ENCODE data around the gene SCGN.

SCGN gene

DNA sequence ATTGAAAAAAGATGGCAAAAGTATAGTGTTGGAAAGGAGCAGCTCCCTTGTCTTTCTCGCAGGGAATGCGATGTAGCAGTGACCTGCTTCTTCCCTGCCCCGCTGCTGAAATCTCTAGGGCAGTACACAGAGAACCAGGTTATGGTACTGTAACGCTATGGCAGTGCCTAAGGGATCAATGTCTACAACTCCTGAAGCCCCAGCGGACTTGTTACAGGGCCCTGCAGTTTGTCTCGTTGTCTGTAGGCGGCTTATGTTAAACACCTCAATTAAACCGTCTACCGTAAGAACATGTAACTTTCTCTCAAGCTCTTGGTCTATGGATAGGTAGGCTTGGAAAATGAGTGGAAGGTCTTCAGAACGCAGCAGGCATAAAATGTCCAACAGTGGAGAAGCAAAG, 57.7 kb downstream of the SCGN start:
- no peak overlapping the region for H3K27ac Mint-ChIP-seq

DNA sequence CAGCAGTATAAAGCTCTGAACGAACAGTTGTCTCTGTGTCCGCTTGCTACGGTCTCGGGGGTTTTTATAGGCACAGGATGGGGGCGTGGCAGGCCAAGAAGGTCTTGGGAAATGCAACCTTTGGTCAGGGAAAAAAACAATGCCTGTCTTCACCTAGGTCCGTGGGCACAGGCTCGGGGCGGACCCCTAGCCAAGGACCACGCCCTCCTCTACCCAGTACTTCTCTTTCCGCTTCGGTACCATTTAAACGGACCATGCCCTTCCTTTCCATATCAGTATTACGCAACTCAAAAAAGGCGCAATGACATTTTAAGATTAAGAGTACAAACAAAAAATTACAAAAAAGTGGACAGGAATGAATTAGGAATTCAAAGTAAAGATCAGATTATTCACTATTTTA, 58.3 kb downstream of the SCGN start:
- Mint-ChIP-seq H3K4me1 (no peaks in the 10 kb centered on the region), H3K4me3 (no peak overlapping the region), H3K27me3 (ENCODE audit: low read depth, poor library complexity) (peaks cover 16% of the 10 kb centered on the region), H3K36me3 (ENCODE audit: low read depth) (no peaks in the 10 kb centered on the region), H3K9me3 (no peaks in the 10 kb centered on the region), H3K27ac (no peak overlapping the region)
- TF ChIP-seq, protein P1, sequence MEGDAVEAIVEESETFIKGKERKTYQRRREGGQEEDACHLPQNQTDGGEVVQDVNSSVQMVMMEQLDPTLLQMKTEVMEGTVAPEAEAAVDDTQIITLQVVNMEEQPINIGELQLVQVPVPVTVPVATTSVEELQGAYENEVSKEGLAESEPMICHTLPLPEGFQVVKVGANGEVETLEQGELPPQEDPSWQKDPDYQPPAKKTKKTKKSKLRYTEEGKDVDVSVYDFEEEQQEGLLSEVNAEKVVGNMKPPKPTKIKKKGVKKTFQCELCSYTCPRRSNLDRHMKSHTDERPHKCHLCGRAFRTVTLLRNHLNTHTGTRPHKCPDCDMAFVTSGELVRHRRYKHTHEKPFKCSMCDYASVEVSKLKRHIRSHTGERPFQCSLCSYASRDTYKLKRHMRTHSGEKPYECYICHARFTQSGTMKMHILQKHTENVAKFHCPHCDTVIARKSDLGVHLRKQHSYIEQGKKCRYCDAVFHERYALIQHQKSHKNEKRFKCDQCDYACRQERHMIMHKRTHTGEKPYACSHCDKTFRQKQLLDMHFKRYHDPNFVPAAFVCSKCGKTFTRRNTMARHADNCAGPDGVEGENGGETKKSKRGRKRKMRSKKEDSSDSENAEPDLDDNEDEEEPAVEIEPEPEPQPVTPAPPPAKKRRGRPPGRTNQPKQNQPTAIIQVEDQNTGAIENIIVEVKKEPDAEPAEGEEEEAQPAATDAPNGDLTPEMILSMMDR (IDR thresholded peaks at IDR 0.05), result no peak
- DNase-seq, result no peak

More for the DNA sequence above, 57.7 kb downstream of the SCGN start:
- H3K4me1 Mint-ChIP-seq, result no peaks in the 10 kb centered on the region
- TF ChIP-seq, protein P1 (IDR thresholded peaks at IDR 0.05), result no peak
- no peak for DNase-seq
- no peaks in the 10 kb centered on the region for H3K9me3 Mint-ChIP-seq
- no peak overlapping the region for H3K4me3 Mint-ChIP-seq
- peaks cover 16% of the 10 kb centered on the region for H3K27me3 Mint-ChIP-seq (ENCODE audit: low read depth, poor library complexity)
- H3K36me3 Mint-ChIP-seq (ENCODE audit: low read depth), result no peaks in the 10 kb centered on the region

DNA sequence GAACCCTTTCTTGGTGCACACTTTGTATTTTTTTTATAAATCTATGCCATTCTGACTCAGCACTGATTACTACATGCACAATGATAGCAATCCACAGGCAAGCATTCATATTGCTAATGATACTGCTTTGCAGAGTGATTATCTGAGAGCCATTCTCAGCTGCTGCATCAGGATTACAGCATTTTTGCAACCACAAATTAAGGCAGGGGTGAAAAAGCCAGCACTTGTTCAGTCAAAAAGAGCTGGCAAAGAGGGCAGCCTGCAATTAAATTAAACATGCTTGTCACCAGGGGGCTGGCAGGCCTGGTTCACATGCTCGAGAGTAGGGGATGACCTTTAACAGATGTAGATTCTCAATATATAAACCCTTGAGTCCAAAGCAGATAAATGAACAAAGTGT, 61.8 kb downstream of the SCGN start:
- Mint-ChIP-seq H3K27ac (no peak overlapping the region), H3K9me3 (no peaks in the 10 kb centered on the region), H3K4me3 (no peak overlapping the region), H3K36me3 (ENCODE audit: low read depth) (no peaks in the 10 kb centered on the region), H3K27me3 (ENCODE audit: low read depth, poor library complexity) (peaks cover 9% of the 10 kb centered on the region), H3K4me1 (no peaks in the 10 kb centered on the region)
- DNase-seq, result no peak
- TF ChIP-seq, protein P1 (IDR thresholded peaks at IDR 0.05), result no peak

DNA sequence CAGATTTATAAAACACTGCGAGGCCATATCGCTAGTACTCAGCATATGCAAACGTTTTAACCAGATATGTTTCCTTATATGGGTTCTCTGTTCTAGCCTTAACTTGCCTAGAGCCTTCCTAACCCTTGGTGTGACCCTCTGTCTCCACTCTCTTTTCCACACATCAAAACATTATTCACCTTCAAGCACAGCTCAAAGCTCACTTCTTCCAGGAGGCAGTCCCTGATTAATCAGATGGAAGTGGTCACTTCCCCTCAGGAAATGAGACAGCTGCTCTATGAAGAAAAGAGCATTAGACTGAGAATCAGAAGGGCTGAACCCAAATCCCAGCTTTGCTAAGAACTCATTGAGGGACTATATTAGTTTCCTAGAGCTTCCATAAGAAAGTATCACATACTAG, 62.8 kb downstream of the SCGN start:
- DNase-seq, result no peak
- Mint-ChIP-seq H3K4me3 (no peak overlapping the region), H3K27ac (no peak overlapping the region), H3K27me3 (ENCODE audit: low read depth, poor library complexity) (peaks cover 13% of the 10 kb centered on the region), H3K4me1 (no peaks in the 10 kb centered on the region), H3K9me3 (no peaks in the 10 kb centered on the region), H3K36me3 (ENCODE audit: low read depth) (no peaks in the 10 kb centered on the region)
- TF ChIP-seq, protein P1 (IDR thresholded peaks at IDR 0.05), result no peak

DNA sequence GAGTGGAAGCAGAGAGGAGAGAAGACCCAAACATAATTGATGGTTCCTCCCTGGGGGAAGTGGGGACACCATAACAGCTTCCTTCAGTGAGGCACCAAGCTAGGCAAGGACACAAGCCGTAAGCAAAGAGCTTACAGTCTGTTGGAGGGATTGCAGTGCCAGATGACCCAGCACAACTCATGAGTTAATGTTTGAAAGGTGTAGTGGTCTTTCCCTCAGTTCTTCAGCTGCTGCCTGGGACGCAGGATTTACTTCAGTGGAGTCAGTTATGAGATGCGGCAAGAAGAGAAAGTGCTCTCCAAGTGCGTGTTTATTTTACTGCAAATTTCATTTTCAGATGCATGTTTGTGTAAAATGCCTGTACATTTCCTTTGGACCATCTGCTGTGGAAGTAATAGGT, 63.8 kb downstream of the SCGN start:
- peaks cover 13% of the 10 kb centered on the region for H3K27me3 Mint-ChIP-seq (ENCODE audit: low read depth, poor library complexity)
- no peak overlapping the region for H3K4me3 Mint-ChIP-seq
- no peaks in the 10 kb centered on the region for H3K4me1 Mint-ChIP-seq
- no peaks in the 10 kb centered on the region for H3K9me3 Mint-ChIP-seq
- no peak overlapping the region for H3K27ac Mint-ChIP-seq
- DNase-seq, result no peak
- TF ChIP-seq, protein P1 (IDR thresholded peaks at IDR 0.05), result no peak
- H3K36me3 Mint-ChIP-seq (ENCODE audit: low read depth), result no peaks in the 10 kb centered on the region

DNA sequence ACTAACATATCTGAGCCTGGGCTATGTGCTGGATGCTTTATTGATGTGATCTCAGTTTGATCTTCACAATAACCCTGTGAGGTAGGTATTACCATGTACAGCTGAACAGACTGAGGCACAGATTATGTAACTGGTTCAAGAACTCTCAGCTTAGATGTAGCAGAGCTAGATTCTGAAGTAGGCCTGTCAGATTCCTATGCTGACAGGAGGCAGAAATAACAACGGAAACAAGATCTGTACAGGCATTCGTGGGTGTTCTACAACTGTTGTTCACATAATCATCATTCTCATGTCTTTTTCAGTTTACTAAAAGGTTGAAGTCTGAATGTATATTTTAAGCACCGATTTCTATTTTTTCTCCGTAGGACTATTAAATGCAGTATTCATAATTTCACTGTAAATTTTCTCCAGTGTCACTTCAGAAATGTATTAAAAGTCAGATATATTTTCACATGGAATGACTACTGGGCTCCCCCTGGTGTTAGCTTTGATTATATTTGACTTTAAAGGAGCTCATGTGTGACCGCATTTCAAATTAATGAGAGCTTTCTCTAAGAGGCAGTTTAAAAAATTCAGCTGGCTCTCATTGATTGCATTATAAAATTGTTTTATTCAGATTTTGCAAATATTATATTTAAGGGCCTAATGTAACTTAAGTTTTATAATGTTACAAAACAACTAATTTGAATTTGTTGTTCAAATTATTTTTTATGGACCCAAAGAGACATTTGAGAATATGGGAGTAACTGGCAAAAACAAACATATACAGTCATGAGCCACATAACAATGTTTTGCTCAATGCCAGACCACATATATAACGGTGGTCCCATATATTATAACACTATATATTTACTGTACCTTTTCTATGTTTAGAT, 66.1 kb downstream of the SCGN start:
- no peak for DNase-seq
- Mint-ChIP-seq H3K4me1 (no peaks in the 10 kb centered on the region), H3K27me3 (ENCODE audit: low read depth, poor library complexity) (peaks cover 16% of the 10 kb centered on the region), H3K27ac (no peak overlapping the region), H3K36me3 (ENCODE audit: low read depth) (no peaks in the 10 kb centered on the region), H3K9me3 (no peaks in the 10 kb centered on the region), H3K4me3 (no peak overlapping the region)
- TF ChIP-seq, protein P1 (IDR thresholded peaks at IDR 0.05), result peak; percentile 64

Measured in nephron progenitor cell (in vitro differentiated cells).